HCT116 (cell line): ENCODE data around the gene LZTR1. TPM values are rescaled to one million over a fixed set of nuclear protein-coding genes. Genes with fewer than 3 reads are reported as not detected.

Experiments
- ATAC-seq: fragments of 200-7000 bp; cut with Tn5 transposase; 2 replicates; pipeline ENCODE4 v1.9.1; 2020; ENCODE audit warnings: mild to moderate bottlenecking, moderate library complexity
- Bru-seq: library from RNA; stranded (reverse); fragments of 400-500 nt; gene quantifications from one replicate; lab custom pipeline; 2021; lab: Mats Ljungman, UMichigan
- BruChase-seq, 2 experiments: library from RNA; stranded (reverse); fragments of 400-500 nt; gene quantifications; one replicate each; lab custom pipeline; 2021; lab: Mats Ljungman, UMichigan
- BruUV-seq: library from RNA; stranded (reverse); fragments of 400-500 nt; replicated peaks from 2 replicates; lab custom pipeline; 2021; lab: Mats Ljungman, UMichigan
- CTCF ChIA-PET: fragments of 300-600 bp; sonication (Branson Sonifier 250); formaldehyde crosslinking; loops from one replicate; lab custom pipeline; 2021; ENCODE audit warnings: antibody characterized with exemption; lab: Charles Lee
- POLR2A ChIA-PET: fragments of 300-600, 350-600 bp; sonication (Branson Sonifier 250); formaldehyde crosslinking; loops from one replicate; lab custom pipeline; 2021; ENCODE audit warnings: antibody characterized with exemption; lab: Charles Lee
- RAD21 ChIA-PET, 2 experiments: fragments of 300-600 bp; sonication (Branson Sonifier 250); formaldehyde crosslinking; loops; one replicate each; lab custom pipeline; 2023; ENCODE audit warnings: low total read pairs in 2 of 2; ENCODE audit not compliant: uncharacterized antibody in 2 of 2, unreplicated experiment in 2 of 2, low non-redundant PET in 1 of 2; lab: Charles Lee
- DNase-seq: peaks from one replicate; pipeline ENCODE4 v3.0.0-alpha.2; 2010; ENCODE audit warnings: low read depth, low spot score
- H2AFZ ChIP-seq: fragments of 200-600 bp; shearing (Covaris generic), sonication (generic); 2 replicates; pipeline ENCODE4 v1.6.1; 2017; ENCODE audit warnings: low read depth, mixed run types, mixed read lengths, antibody characterized with exemption, low read length; ENCODE audit not compliant: poor library complexity, severe bottlenecking
- H3K27ac ChIP-seq: 2 replicates; pipeline ENCODE4 v1.5.1; 2012; ENCODE audit warnings: low read depth, low read length
- H3K27me3 ChIP-seq: fragments of 200-600 bp; sonication (generic); 2 replicates; pipeline ENCODE4 v1.6.1; 2016; ENCODE audit warnings: mixed run types, low read length, mixed read lengths; ENCODE audit not compliant: insufficient read depth
- H3K36me3 ChIP-seq, 2 experiments: fragments of 200-500 bp in 1 of 2; fragments of 200-600 bp in 1 of 2; sonication (Bioruptor generic) in 1 of 2; sonication (generic) in 1 of 2; 2 replicates each; pipeline versions ENCODE4 v1.5.1 to v1.6.1; 2014 to 2016; ENCODE audit warnings: low read length in 2 of 2, inconsistent platforms in 1 of 2, mixed read lengths in 1 of 2, mixed run types in 1 of 2; ENCODE audit not compliant: insufficient read depth in 2 of 2, control insufficient read depth in 1 of 2
- H3K4me1 ChIP-seq, 2 experiments: fragments of 200-600 bp in 1 of 2; sonication (generic) in 1 of 2; 2 replicates each; pipeline versions ENCODE4 v1.5.1 to v1.6.1; 2012 to 2017; ENCODE audit warnings: low read length in 2 of 2, inconsistent platforms in 1 of 2, mild to moderate bottlenecking in 1 of 2, mixed read lengths in 1 of 2, mixed run types in 1 of 2, moderate library complexity in 1 of 2; ENCODE audit not compliant: insufficient read depth in 2 of 2, control insufficient read depth in 1 of 2
- H3K4me2 ChIP-seq: fragments of 200-600 bp; sonication (generic); 2 replicates; pipeline ENCODE4 v1.6.1; 2017; ENCODE audit warnings: mixed run types, low read length, mixed read lengths
- H3K4me3 ChIP-seq, 2 experiments: fragments of 200-600 bp in 1 of 2; sonication (generic) in 1 of 2; replicated peaks in 1 of 2; 2 replicates each; pipeline ENCODE4 v1.5.1; 2011 to 2016; ENCODE audit warnings: low read length in 2 of 2, control low read depth in 1 of 2, low read depth in 1 of 2, mild to moderate bottlenecking in 1 of 2, mixed read lengths in 1 of 2, mixed run types in 1 of 2
- H3K79me2 ChIP-seq: fragments of 200-600 bp; sonication (generic); 2 replicates; pipeline ENCODE4 v1.6.1; 2017; ENCODE audit warnings: mild to moderate bottlenecking, mixed run types, low read length, moderate library complexity, mixed read lengths; ENCODE audit not compliant: insufficient read depth
- H3K9ac ChIP-seq: fragments of 200-600 bp; sonication (generic); 2 replicates; pipeline ENCODE4 v1.6.1; 2016; ENCODE audit warnings: low read length, mixed read lengths
- H3K9me2 ChIP-seq: fragments of 200-600 bp; sonication (generic), shearing (Covaris generic); 2 replicates; pipeline ENCODE4 v1.6.1; 2017; ENCODE audit warnings: mixed run types, mild to moderate bottlenecking, moderate library complexity; ENCODE audit not compliant: insufficient read depth
- H3K9me3 ChIP-seq, 2 experiments: fragments of 200-500 bp in 1 of 2; fragments of 200-600 bp in 1 of 2; sonication (Bioruptor generic) in 1 of 2; sonication (generic) in 1 of 2; 2 replicates each; pipeline ENCODE4 v1.6.1; 2014 to 2017; ENCODE audit warnings: low read length in 2 of 2, mixed read lengths in 2 of 2, inconsistent platforms in 1 of 2, low read depth in 1 of 2, mild to moderate bottlenecking in 1 of 2, mixed run types in 1 of 2, moderate library complexity in 1 of 2; ENCODE audit not compliant: control insufficient read depth in 1 of 2, insufficient read depth in 1 of 2
- H4K20me1 ChIP-seq: fragments of 200-600 bp; sonication (generic), shearing (Covaris generic); 2 replicates; pipeline ENCODE4 v1.6.1; 2017; ENCODE audit warnings: mixed run types, mild to moderate bottlenecking, moderate library complexity; ENCODE audit not compliant: insufficient read depth
- CBX3 ChIP-seq: IDR thresholded peaks from 2 replicates; pipeline ENCODE4 v1.6.1; 2012; ENCODE audit warnings: low read depth
- CEBPB ChIP-seq: IDR thresholded peaks from 2 replicates; pipeline ENCODE4 v1.6.1; 2012; ENCODE audit warnings: low read depth
- EGR1 ChIP-seq: IDR thresholded peaks from 2 replicates; pipeline ENCODE4 v1.6.1; 2012; ENCODE audit warnings: low read depth
- ELF1 ChIP-seq: IDR thresholded peaks from 2 replicates; pipeline ENCODE4 v1.6.1; 2012; ENCODE audit warnings: low read depth, borderline replicate concordance
- EZH2 ChIP-seq: fragments of 200-600 bp; sonication (generic); IDR thresholded peaks from 2 replicates; pipeline ENCODE4 v1.6.1; 2017; ENCODE audit warnings: antibody characterized with exemption, mixed run types
- FOSL1 ChIP-seq: IDR thresholded peaks from 2 replicates; pipeline ENCODE4 v1.6.1; 2012; ENCODE audit warnings: low read depth
- JUND ChIP-seq: IDR thresholded peaks from 2 replicates; pipeline ENCODE4 v1.6.1; 2012
- MAX ChIP-seq: IDR thresholded peaks from 2 replicates; pipeline ENCODE4 v1.6.1; 2012
- POLR2A ChIP-seq: IDR thresholded peaks from 2 replicates; pipeline ENCODE4 v1.7.0; 2011; ENCODE audit warnings: borderline replicate concordance; ENCODE audit not compliant: insufficient read depth, insufficient read length; ENCODE audit errors: extremely low read depth
- POLR2AphosphoS5 ChIP-seq: IDR thresholded peaks from 2 replicates; pipeline ENCODE4 v1.6.1; 2011; ENCODE audit warnings: mild to moderate bottlenecking, low read depth, low read length, moderate library complexity
- RAD21 ChIP-seq: IDR thresholded peaks from 2 replicates; pipeline ENCODE4 v1.6.1; 2012; ENCODE audit warnings: low read depth, mild to moderate bottlenecking
- SIN3A ChIP-seq: IDR thresholded peaks from 2 replicates; pipeline ENCODE4 v1.6.1; 2012; ENCODE audit warnings: low read depth
- SP1 ChIP-seq: IDR thresholded peaks from 2 replicates; pipeline ENCODE4 v1.6.1; 2012; ENCODE audit warnings: low read depth
- SRF ChIP-seq: IDR thresholded peaks from 2 replicates; pipeline ENCODE4 v1.6.1; 2012; ENCODE audit warnings: low read depth
- TCF7L2 ChIP-seq: IDR thresholded peaks from 2 replicates; pipeline ENCODE4 v1.7.0; 2011; ENCODE audit warnings: borderline replicate concordance, inconsistent platforms; ENCODE audit not compliant: insufficient read depth, insufficient read length; ENCODE audit errors: extremely low read depth
- ZFX ChIP-seq: fragments of 450-650 bp; IDR thresholded peaks from 2 replicates; pipeline ENCODE4 v1.6.1; 2017
- intact Hi-C: fragments of 100-400 bp; cut with micrococcal nuclease; formaldehyde crosslinking; loops from 2 replicates; pipeline ENCODE4 v1.10.0; 2022
- long read RNA-seq: library from polyadenylated mRNA; unstranded; transcript quantifications from one replicate; pipeline ENCODE4 v2.0.0, GENCODE V29; 2021; ENCODE audit not compliant: unreplicated experiment
- polyA plus RNA-seq: library from polyadenylated mRNA; unstranded; fragments of >200 nt; gene quantifications from 2 replicates; pipeline ENCODE4 v1.2.1, GENCODE V29; 2012; ENCODE audit warnings: missing spikeins
- total RNA-seq: library from RNA; stranded (reverse); gene quantifications from one replicate; pipeline ENCODE4 v1.2.1, GENCODE V29; 2021; ENCODE audit not compliant: unreplicated experiment
- TF ChIP-seq, protein P1 (sequence below), 3 experiments: fragments of 200-600 bp in 1 of 3; sonication (generic) in 1 of 3; IDR thresholded peaks in 2 of 3; conservative IDR thresholded peaks in 1 of 3; 2 replicates each; pipeline ENCODE4 v1.5.1; 2012 to 2017; ENCODE audit warnings: low read depth in 2 of 3, low read length in 2 of 3, antibody characterized with exemption in 1 of 3, borderline replicate concordance in 1 of 3, control low read depth in 1 of 3, mild to moderate bottlenecking in 1 of 3, mixed read lengths in 1 of 3, mixed run types in 1 of 3, moderate library complexity in 1 of 3; ENCODE audit not compliant: insufficient read depth in 1 of 3

Gene LZTR1
- total RNA-seq (56.5 TPM), Bru-seq, nascent RNA (percentile 61 among the genes with signal in this experiment), BruChase-seq, experiment 1, labeled RNA remaining after a 6-hour chase (percentile 83 among the genes with signal in this experiment), BruChase-seq, experiment 2, labeled RNA remaining after a 2-hour chase (percentile 77 among the genes with signal in this experiment)
- polyA plus RNA-seq = 23.9 and 24.7 TPM in 2 replicates
- long read RNA-seq, full-length matches to known transcripts = 4 of 30 reads
- long read RNA-seq, partial matches to known transcripts = 12 of 30 reads
- long read RNA-seq, other reads (novel, unspliced or antisense) = 14 of 30 reads

DNA sequence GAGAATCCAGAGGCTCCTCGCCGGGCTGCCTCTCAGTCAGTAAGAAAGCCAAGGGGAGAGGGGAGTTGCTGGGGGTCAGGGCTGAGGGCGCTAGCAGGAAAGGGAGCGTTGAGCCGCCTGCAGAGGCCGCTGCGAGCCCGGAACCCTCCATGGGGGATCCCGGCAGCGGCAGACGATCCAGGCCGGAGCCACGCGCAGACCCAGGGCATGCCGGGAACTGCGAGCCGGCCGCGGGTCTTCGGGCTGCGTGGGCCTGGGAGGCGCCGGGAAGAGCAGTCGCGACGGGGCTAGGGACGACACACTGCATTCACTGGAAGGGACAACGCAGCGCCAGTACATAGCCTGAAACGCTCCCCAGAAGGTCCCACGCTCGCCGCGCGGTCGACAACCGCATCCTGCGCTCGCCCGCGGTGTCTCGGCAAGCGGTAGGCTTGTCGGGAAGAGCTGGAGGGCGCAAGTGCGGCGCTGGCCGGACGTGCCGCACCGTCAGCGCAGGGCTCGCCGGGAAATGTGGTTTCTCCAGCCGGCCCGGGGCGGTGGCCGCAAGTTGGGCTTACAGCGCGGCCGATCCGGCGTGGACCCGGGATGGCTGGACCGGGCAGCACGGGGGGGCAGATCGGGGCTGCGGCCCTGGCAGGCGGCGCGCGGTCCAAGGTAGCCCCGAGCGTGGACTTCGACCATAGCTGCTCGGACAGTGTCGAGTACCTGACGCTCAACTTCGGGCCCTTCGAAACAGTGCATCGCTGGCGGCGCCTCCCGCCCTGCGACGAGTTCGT is at the start of gene LZTR1:
TSS of gene LZTR1 (plus strand) at position 511 of the 776 bp plus-strand sequence. CDS start at position 586, 75 bp downstream.
- peak; percentile 95 for ATAC-seq
- no TSS peak for BruUV-seq

More for the DNA sequence above, at the start of gene LZTR1:
- H3K27me3 ChIP-seq = no peaks in the 10 kb centered on the region
- CTCF ChIA-PET = interaction anchor here (0.6 to 1.5 kb wide), 9 partner anchors 9 to 661 kb away, joined by 3 to 7 read pairs (median 4); no protein-coding TSS in a partner anchor
- peak within 1 kb of the TSS; percentile 77 to 89 for H3K4me3 ChIP-seq
- H3K9me2 ChIP-seq = no peaks in the 10 kb centered on the region
- H3K27ac ChIP-seq = peak within 1 kb of the TSS; percentile 80
- TF ChIP-seq POLR2A = peak; percentile 97
- no peak for TF ChIP-seq CEBPB
- TF ChIP-seq TCF7L2 = no peak
- no peak for TF ChIP-seq JUND
- peak; percentile 97 for TF ChIP-seq POLR2AphosphoS5
- TF ChIP-seq ZFX = peak; percentile 97
- TF ChIP-seq ELF1 = no peak; the same call in 1 of the 2 replicates
- no peak for TF ChIP-seq EZH2
- TF ChIP-seq CBX3 = 0 out of 2 replicates have a peak, but pooled peaks have one; percentile 52
- peak; percentile 39 for TF ChIP-seq RAD21
- no peak for TF ChIP-seq SRF
- TF ChIP-seq SP1 = no peak; the same call in 1 of the 2 replicates
- TF ChIP-seq FOSL1 = no peak
- peak; percentile 93 for TF ChIP-seq MAX
- peak; percentile 97 for TF ChIP-seq SIN3A
- TF ChIP-seq, protein P1, sequence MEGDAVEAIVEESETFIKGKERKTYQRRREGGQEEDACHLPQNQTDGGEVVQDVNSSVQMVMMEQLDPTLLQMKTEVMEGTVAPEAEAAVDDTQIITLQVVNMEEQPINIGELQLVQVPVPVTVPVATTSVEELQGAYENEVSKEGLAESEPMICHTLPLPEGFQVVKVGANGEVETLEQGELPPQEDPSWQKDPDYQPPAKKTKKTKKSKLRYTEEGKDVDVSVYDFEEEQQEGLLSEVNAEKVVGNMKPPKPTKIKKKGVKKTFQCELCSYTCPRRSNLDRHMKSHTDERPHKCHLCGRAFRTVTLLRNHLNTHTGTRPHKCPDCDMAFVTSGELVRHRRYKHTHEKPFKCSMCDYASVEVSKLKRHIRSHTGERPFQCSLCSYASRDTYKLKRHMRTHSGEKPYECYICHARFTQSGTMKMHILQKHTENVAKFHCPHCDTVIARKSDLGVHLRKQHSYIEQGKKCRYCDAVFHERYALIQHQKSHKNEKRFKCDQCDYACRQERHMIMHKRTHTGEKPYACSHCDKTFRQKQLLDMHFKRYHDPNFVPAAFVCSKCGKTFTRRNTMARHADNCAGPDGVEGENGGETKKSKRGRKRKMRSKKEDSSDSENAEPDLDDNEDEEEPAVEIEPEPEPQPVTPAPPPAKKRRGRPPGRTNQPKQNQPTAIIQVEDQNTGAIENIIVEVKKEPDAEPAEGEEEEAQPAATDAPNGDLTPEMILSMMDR (IDR thresholded peaks at IDR 0.05 in 2 of 3, conservative IDR thresholded peaks at IDR 0.05 in 1 of 3; ENCODE audit: borderline replicate concordance in 1 of 3, insufficient read depth in 1 of 3, low read depth in 2 of 3, low read length in 2 of 3) = peak; percentile 48 to 68 (median 56); a peak in 5 of 6 replicates
- no peak for TF ChIP-seq EGR1
- no peaks in the 10 kb centered on the region for H4K20me1 ChIP-seq
- peaks cover 24% of the 10 kb centered on the region for H3K79me2 ChIP-seq
- peak within 1 kb of the TSS; percentile 93 for H3K9ac ChIP-seq
- peaks cover 4 to 10% of the 10 kb centered on the region in 2 experiments; a peak in 1 of 4 replicates for H3K9me3 ChIP-seq
- H3K4me2 ChIP-seq = peak within 1 kb of the TSS; percentile 99
- DNase-seq = peak; percentile 50
- H2AFZ ChIP-seq = no peak within 1 kb of the TSS
- intact Hi-C loops = loop anchor here (2.0 to 5.0 kb wide), 2 partner anchors 21 to 180 kb away; partner anchors contain the start of gene THAP7
- RAD21 ChIA-PET = interaction anchor here in 1 of 2 experiments (0.5 kb wide), 1 partner anchor 167 kb away, joined by 5 read pairs; no protein-coding TSS in a partner anchor
- H3K36me3 ChIP-seq = peaks cover 4 to 9% of the 10 kb centered on the region in 2 experiments; a peak in 1 of 4 replicates
- POLR2A ChIA-PET = interaction anchor here (0.9 to 1.6 kb wide), 7 partner anchors 9 to 96 kb away, joined by 3 to 21 read pairs (median 5); no protein-coding TSS in a partner anchor
- H3K4me1 ChIP-seq = peaks cover 6 to 18% of the 10 kb centered on the region in 2 experiments; a peak in 2 of 4 replicates
